Calu3 (cell line): Measurements from ENCODE around the gene PITPNM1. TPM values are rescaled to one million over a fixed set of nuclear protein-coding genes. Genes with fewer than 3 reads are reported as not detected.

Experiments
- BruUV-seq: library from RNA; stranded (reverse); fragments of 400-500 nt; replicated peaks from 2 replicates; lab custom pipeline; 2021; lab: Mats Ljungman, UMichigan
- CTCF ChIA-PET: fragments of 300-600 bp; sonication (Branson Sonifier 250); formaldehyde crosslinking; loops from one replicate; lab custom pipeline; 2022; ENCODE audit warnings: antibody characterized with exemption; lab: Charles Lee
- DNase-seq: peaks from one replicate; pipeline ENCODE4 v3.0.0; 2022
- H3K27ac Mint-ChIP-seq: one replicate; pipeline ENCODE4 v1.8.0; 2022; ENCODE audit warnings: mixed read lengths; ENCODE audit not compliant: unreplicated experiment
- H3K27me3 Mint-ChIP-seq: one replicate; pipeline ENCODE4 v1.8.0; 2022; ENCODE audit warnings: mixed read lengths; ENCODE audit not compliant: unreplicated experiment
- H3K36me3 Mint-ChIP-seq: one replicate; pipeline ENCODE4 v1.8.0; 2022; ENCODE audit warnings: mild to moderate bottlenecking, moderate library complexity, mixed read lengths; ENCODE audit not compliant: insufficient read depth, unreplicated experiment
- H3K4me1 Mint-ChIP-seq: one replicate; pipeline ENCODE4 v1.8.0; 2022; ENCODE audit warnings: mild to moderate bottlenecking, low read depth, mixed read lengths; ENCODE audit not compliant: unreplicated experiment
- H3K4me3 Mint-ChIP-seq: one replicate; pipeline ENCODE4 v1.8.0; 2022; ENCODE audit warnings: mild to moderate bottlenecking, low read depth, moderate library complexity, mixed read lengths; ENCODE audit not compliant: unreplicated experiment
- H3K9me3 Mint-ChIP-seq: one replicate; pipeline ENCODE4 v1.8.0; 2022; ENCODE audit warnings: low read depth, mixed read lengths; ENCODE audit not compliant: unreplicated experiment
- intact Hi-C: fragments of 100-400 bp; cut with micrococcal nuclease; formaldehyde crosslinking; loops from one replicate; pipeline ENCODE4 v1.10.0; 2022; ENCODE audit not compliant: unreplicated experiment
- total RNA-seq: library from RNA; stranded (reverse); gene quantifications from 2 replicates; pipeline ENCODE4 v1.2.3, GENCODE V29; 2022
- TF ChIP-seq, protein P1 (sequence below): fragments of 200-600 bp; IDR thresholded peaks from one replicate; pipeline ENCODE4 v1.8.0; 2022; ENCODE audit warnings: antibody characterized with exemption; ENCODE audit not compliant: unreplicated experiment

Gene PITPNM1
- total RNA-seq, 1 experiment from 2014 or later: 70.5 TPM

DNA sequence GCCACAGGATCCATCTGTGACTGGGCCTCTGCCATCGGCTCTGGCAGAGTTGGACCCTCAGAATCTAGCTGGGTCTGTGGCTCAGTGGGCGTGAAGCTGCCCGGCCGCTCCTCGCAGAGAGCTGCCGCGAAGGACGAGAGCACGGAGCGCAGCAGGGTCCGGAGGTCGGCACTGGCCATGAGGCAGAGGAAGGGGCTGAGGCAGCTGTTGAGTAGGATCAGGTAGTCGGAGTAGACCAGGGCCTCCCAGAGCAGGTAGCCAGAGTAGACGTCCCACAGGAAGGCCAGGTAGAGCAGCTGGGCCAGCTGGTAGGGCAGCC is 53.5 kb downstream of the PITPNM1 start:
- Mint-ChIP-seq H3K4me3 (peak overlapping the region; percentile 75), H3K9me3 (no peaks in the 10 kb centered on the region), H3K27me3 (no peaks in the 10 kb centered on the region), H3K4me1 (peaks cover 15% of the 10 kb centered on the region), H3K27ac (peak overlapping the region; percentile 78), H3K36me3 (peaks cover 15% of the 10 kb centered on the region)
- no TSS peak for BruUV-seq
- DNase-seq: no peak
- CTCF ChIA-PET: interaction anchor here (0.6 to 1.7 kb wide), 6 partner anchors 9 to 59 kb away, joined by 3 to 10 read pairs (median 4); partner anchors contain the start of genes AIP, PPP1CA and TMEM134
- TF ChIP-seq, protein P1, sequence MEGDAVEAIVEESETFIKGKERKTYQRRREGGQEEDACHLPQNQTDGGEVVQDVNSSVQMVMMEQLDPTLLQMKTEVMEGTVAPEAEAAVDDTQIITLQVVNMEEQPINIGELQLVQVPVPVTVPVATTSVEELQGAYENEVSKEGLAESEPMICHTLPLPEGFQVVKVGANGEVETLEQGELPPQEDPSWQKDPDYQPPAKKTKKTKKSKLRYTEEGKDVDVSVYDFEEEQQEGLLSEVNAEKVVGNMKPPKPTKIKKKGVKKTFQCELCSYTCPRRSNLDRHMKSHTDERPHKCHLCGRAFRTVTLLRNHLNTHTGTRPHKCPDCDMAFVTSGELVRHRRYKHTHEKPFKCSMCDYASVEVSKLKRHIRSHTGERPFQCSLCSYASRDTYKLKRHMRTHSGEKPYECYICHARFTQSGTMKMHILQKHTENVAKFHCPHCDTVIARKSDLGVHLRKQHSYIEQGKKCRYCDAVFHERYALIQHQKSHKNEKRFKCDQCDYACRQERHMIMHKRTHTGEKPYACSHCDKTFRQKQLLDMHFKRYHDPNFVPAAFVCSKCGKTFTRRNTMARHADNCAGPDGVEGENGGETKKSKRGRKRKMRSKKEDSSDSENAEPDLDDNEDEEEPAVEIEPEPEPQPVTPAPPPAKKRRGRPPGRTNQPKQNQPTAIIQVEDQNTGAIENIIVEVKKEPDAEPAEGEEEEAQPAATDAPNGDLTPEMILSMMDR: no peak
- intact Hi-C loops: no loop called here

- BruUV-seq: no TSS peak
- TF ChIP-seq, protein P1: no peak
- Mint-ChIP-seq H3K27me3 (no peaks in the 10 kb centered on the region), H3K36me3 (peaks cover 15% of the 10 kb centered on the region), H3K4me3 (peak overlapping the region; percentile 75), H3K4me1 (peaks cover 15% of the 10 kb centered on the region), H3K27ac (peak overlapping the region; percentile 78), H3K9me3 (no peaks in the 10 kb centered on the region)
- intact Hi-C loops: no loop called here
- CTCF ChIA-PET: interaction anchor here (0.5 to 1.7 kb wide), 6 partner anchors 10 to 559 kb away, joined by 3 to 10 read pairs (median 4); partner anchors contain the start of genes PPP1CA and TMEM134
- no peak for DNase-seq
Observed at GRCh38 chr11:67450796-67451657, 54.1 kb downstream of the PITPNM1 start.

GRCh38 chr11:67449116-67449844 is 55.9 kb downstream of the PITPNM1 start:
- Mint-ChIP-seq H3K36me3 (peaks cover 8% of the 10 kb centered on the region), H3K4me1 (peaks cover 26% of the 10 kb centered on the region), H3K27me3 (no peaks in the 10 kb centered on the region), H3K9me3 (no peaks in the 10 kb centered on the region), H3K27ac (no peak overlapping the region), H3K4me3 (no peak overlapping the region)
- TF ChIP-seq, protein P1: no peak
- intact Hi-C loops: no loop called here
- CTCF ChIA-PET: no interaction called here
- DNase-seq: no peak
- BruUV-seq: no TSS peak

GRCh38 chr11:67448220-67448609 is 56.9 kb downstream of the PITPNM1 start:
- no peak for DNase-seq
- BruUV-seq: no TSS peak
- Mint-ChIP-seq H3K27me3 (no peaks in the 10 kb centered on the region), H3K4me1 (peaks cover 26% of the 10 kb centered on the region), H3K36me3 (peaks cover 18% of the 10 kb centered on the region), H3K27ac (no peak overlapping the region), H3K9me3 (no peaks in the 10 kb centered on the region), H3K4me3 (no peak overlapping the region)
- intact Hi-C loops: no loop called here
- TF ChIP-seq, protein P1: no peak
- CTCF ChIA-PET: no interaction called here
